Upper lobe of left lung (tissue), 4 donors: ENCODE results near the gene ZFP36L2.

Experiments used
- CTCF ChIP-seq, 6 experiments: fragments of 450-650 bp in 4 of 6; fragments of 200-600 bp in 2 of 6; sonication (generic) in 2 of 6; IDR thresholded peaks; one replicate each; pipeline ENCODE4 v1.5.1; 2016 to 2019; ENCODE audit warnings: antibody characterized with exemption in 6 of 6
- EP300 ChIP-seq, 4 donors: sonication (generic); formaldehyde crosslinking; IDR thresholded peaks; one replicate each; pipeline ENCODE4 v1.5.1; 2017; ENCODE audit warnings: antibody characterized with exemption in 4 of 4, control low read depth in 2 of 4
- POLR2A ChIP-seq, 4 donors: fragments of 450-650 bp; IDR thresholded peaks; one replicate each; pipeline ENCODE4 v1.5.1; 2016 to 2017; ENCODE audit warnings: antibody characterized with exemption in 4 of 4, mild to moderate bottlenecking in 2 of 4
- POLR2AphosphoS5 ChIP-seq, 2 donors: sonication (generic); formaldehyde crosslinking; IDR thresholded peaks; one replicate each; pipeline ENCODE4 v1.5.1; 2017; ENCODE audit warnings: antibody characterized with exemption in 2 of 2

- TF ChIP-seq CTCF (IDR thresholded peaks at IDR 0.05) (no peak), POLR2AphosphoS5 (IDR thresholded peaks at IDR 0.05) (no peak), POLR2A (IDR thresholded peaks at IDR 0.05) (no peak), EP300 (IDR thresholded peaks at IDR 0.05) (no peak)
These were observed 41.0 kb upstream of the ZFP36L2 start for GRCh38 chr2:43267381-43267780.
